ENCODE measurements around the gene ANKRD22. TPM values are rescaled to one million over a fixed set of nuclear protein-coding genes. Genes with fewer than 3 reads are reported as not detected.

The ANKRD22 gene
- total RNA-seq, 1 donor from 2014 or later = not detected

GRCh38 chr10:88803641-88804040 lies 48.0 kb downstream of the ANKRD22 start:
- H3K9me3 Mint-ChIP-seq (ENCODE audit: unreplicated experiment) = no peaks in the 10 kb centered on the region
- no peak for TF ChIP-seq CTCF (IDR thresholded peaks at IDR 0.05; ENCODE audit: unreplicated experiment)
- H3K4me3 Mint-ChIP-seq (ENCODE audit: unreplicated experiment) = no peak overlapping the region
- DNase-seq (ENCODE audit: low spot score) = no peak
- no peaks in the 10 kb centered on the region for H3K36me3 Mint-ChIP-seq (ENCODE audit: low read depth, unreplicated experiment)
- no peak overlapping the region for H3K27ac Mint-ChIP-seq (ENCODE audit: unreplicated experiment)
- peaks cover 2% of the 10 kb centered on the region for H3K27me3 Mint-ChIP-seq (ENCODE audit: unreplicated experiment)
- no peaks in the 10 kb centered on the region for H3K4me1 Mint-ChIP-seq (ENCODE audit: unreplicated experiment)

GRCh38 chr10:88802523-88803285 lies 48.9 kb downstream of the ANKRD22 start, which contains the start of gene LIPM:
Gene LIPM (plus strand): TSS chr10:88802730. CDS start chr10:88802897, 167 bp downstream.
- DNase-seq (ENCODE audit: low spot score) = no peak
- TF ChIP-seq CTCF (IDR thresholded peaks at IDR 0.05; ENCODE audit: unreplicated experiment) = no peak
- H3K4me3 Mint-ChIP-seq (ENCODE audit: unreplicated experiment) = no peak within 1 kb of the TSS
- no peak within 1 kb of the TSS for H3K27ac Mint-ChIP-seq (ENCODE audit: unreplicated experiment)
- no peaks in the 10 kb centered on the region for H3K4me1 Mint-ChIP-seq (ENCODE audit: unreplicated experiment)
- H3K9me3 Mint-ChIP-seq (ENCODE audit: unreplicated experiment) = no peaks in the 10 kb centered on the region
- H3K36me3 Mint-ChIP-seq (ENCODE audit: low read depth, unreplicated experiment) = no peaks in the 10 kb centered on the region
- H3K27me3 Mint-ChIP-seq (ENCODE audit: unreplicated experiment) = peaks cover 2% of the 10 kb centered on the region

- no peaks in the 10 kb centered on the region for H3K9me3 Mint-ChIP-seq (ENCODE audit: unreplicated experiment)
- no peak overlapping the region for H3K27ac Mint-ChIP-seq (ENCODE audit: unreplicated experiment)
- no peak for TF ChIP-seq CTCF (IDR thresholded peaks at IDR 0.05; ENCODE audit: unreplicated experiment)
- no peaks in the 10 kb centered on the region for H3K36me3 Mint-ChIP-seq (ENCODE audit: low read depth, unreplicated experiment)
- no peaks in the 10 kb centered on the region for H3K27me3 Mint-ChIP-seq (ENCODE audit: unreplicated experiment)
- no peaks in the 10 kb centered on the region for H3K4me1 Mint-ChIP-seq (ENCODE audit: unreplicated experiment)
- DNase-seq (ENCODE audit: low spot score) = no peak
- H3K4me3 Mint-ChIP-seq (ENCODE audit: unreplicated experiment) = no peak overlapping the region
These were observed 51.2 kb downstream of the ANKRD22 start for GRCh38 chr10:88800152-88801125.

- no peak overlapping the region for H3K27ac Mint-ChIP-seq (ENCODE audit: unreplicated experiment)
- no peaks in the 10 kb centered on the region for H3K9me3 Mint-ChIP-seq (ENCODE audit: unreplicated experiment)
- DNase-seq (ENCODE audit: low spot score) = no peak
- H3K4me1 Mint-ChIP-seq (ENCODE audit: unreplicated experiment) = no peaks in the 10 kb centered on the region
- no peaks in the 10 kb centered on the region for H3K27me3 Mint-ChIP-seq (ENCODE audit: unreplicated experiment)
- H3K36me3 Mint-ChIP-seq (ENCODE audit: low read depth, unreplicated experiment) = no peaks in the 10 kb centered on the region
- no peak overlapping the region for H3K4me3 Mint-ChIP-seq (ENCODE audit: unreplicated experiment)
- TF ChIP-seq CTCF (IDR thresholded peaks at IDR 0.05; ENCODE audit: unreplicated experiment) = no peak
These were observed 56.9 kb downstream of the ANKRD22 start for GRCh38 chr10:88794731-88795130.

Measured in endothelial cell (in vitro differentiated cells).